ENCODE results near the gene CKAP5. TPM values are rescaled to one million over a fixed set of nuclear protein-coding genes. Genes with fewer than 3 reads are reported as not detected.

The CKAP5 gene
- total RNA-seq, 4 donors from 2014 or later, result 29.3 to 36.2 (median 31.3) TPM

- WGBS, 2 donors, result 68 to 84% methylated on average over 2 of the region's 2 CpGs
- TF ChIP-seq, protein P1, sequence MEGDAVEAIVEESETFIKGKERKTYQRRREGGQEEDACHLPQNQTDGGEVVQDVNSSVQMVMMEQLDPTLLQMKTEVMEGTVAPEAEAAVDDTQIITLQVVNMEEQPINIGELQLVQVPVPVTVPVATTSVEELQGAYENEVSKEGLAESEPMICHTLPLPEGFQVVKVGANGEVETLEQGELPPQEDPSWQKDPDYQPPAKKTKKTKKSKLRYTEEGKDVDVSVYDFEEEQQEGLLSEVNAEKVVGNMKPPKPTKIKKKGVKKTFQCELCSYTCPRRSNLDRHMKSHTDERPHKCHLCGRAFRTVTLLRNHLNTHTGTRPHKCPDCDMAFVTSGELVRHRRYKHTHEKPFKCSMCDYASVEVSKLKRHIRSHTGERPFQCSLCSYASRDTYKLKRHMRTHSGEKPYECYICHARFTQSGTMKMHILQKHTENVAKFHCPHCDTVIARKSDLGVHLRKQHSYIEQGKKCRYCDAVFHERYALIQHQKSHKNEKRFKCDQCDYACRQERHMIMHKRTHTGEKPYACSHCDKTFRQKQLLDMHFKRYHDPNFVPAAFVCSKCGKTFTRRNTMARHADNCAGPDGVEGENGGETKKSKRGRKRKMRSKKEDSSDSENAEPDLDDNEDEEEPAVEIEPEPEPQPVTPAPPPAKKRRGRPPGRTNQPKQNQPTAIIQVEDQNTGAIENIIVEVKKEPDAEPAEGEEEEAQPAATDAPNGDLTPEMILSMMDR (IDR thresholded peaks at IDR 0.05), result no peak
- no peak for TF ChIP-seq POLR2A (IDR thresholded peaks at IDR 0.05)
- no peak for DNase-seq (ENCODE audit: low spot score in 2 of 2)
- H3K4me3 ChIP-seq (ENCODE audit: low read depth, poor library complexity, severe bottlenecking), result no peak overlapping the region
- intact Hi-C loops (cut with DNase I; ENCODE audit: low total_unique reads), result no loop called here
Observed at GRCh38 chr11:46865340-46865739, 19.3 kb upstream of the CKAP5 start.

DNA sequence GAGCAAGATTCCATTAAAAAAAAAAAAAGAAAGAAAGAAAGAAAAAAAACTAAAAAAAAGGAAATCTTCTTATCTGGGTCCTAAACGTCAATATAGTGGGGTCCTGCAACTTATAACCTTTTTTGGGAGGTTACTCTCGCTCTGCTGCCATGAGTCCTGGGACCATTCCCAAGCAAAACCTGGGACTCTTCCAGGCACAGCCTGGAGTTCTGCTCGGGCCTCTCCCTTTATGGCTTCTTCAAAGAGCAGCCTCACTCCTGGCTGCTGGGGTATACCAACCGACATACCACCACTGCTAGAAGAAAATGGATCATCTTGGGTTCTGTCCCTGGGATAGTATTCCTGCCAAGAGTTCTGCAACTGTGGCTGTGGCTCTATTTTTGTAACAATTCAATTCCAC is 14.1 kb upstream of the CKAP5 start:
- no peak for DNase-seq (ENCODE audit: low spot score in 2 of 2)
- intact Hi-C loops (cut with DNase I; ENCODE audit: low total_unique reads), result no loop called here
- no peak for TF ChIP-seq POLR2A (IDR thresholded peaks at IDR 0.05)
- TF ChIP-seq, protein P1 (IDR thresholded peaks at IDR 0.05), result no peak
- WGBS, 2 donors, result 73 to 83% methylated on average over 4 of the region's 4 CpGs
- no peak overlapping the region for H3K4me3 ChIP-seq (ENCODE audit: low read depth, poor library complexity, severe bottlenecking)

DNA sequence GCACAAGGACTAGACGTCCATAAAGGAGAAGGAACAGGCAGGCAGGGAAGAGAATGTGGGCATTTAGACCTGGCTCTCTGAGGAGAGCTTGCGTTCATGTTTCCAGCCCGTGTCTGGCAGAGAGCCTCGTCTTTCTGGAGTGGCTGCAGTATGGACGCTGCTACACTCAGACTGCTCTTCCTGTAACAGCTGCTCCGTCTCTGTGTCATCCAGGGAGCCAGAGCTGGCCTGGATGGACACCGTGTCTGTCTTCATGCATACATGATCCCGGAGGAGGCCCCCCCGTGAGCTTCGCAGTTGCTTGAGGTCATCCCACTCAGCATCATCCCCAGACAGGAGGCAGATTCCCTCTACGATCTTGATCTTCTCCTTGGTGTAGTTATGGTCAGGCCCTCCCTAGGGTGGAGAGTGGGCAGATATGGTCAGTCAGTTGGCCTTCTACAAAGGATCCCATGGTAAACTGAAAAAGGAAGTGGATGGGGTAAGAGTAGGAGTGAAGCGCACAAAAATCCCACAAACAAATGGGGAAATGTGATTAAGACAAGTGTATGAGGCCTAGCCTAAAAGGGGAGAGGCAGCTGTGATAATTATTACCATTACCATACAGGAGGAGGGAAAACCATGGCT is 13.0 kb upstream of the CKAP5 start:
- H3K4me3 ChIP-seq (ENCODE audit: low read depth, poor library complexity, severe bottlenecking), result no peak overlapping the region
- WGBS, 2 donors, result 79 to 90% methylated on average over 7 to 12 of the region's 12 CpGs
- no peak for DNase-seq (ENCODE audit: low spot score in 2 of 2)
- no peak for TF ChIP-seq POLR2A (IDR thresholded peaks at IDR 0.05)
- TF ChIP-seq, protein P1 (IDR thresholded peaks at IDR 0.05), result no peak
- intact Hi-C loops (cut with DNase I; ENCODE audit: low total_unique reads), result no loop called here

- DNase-seq (ENCODE audit: low spot score in 2 of 2), result no peak
- 74 to 79% methylated on average over 4 of the region's 4 CpGs for WGBS, 2 donors
- no peak overlapping the region for H3K4me3 ChIP-seq (ENCODE audit: low read depth, poor library complexity, severe bottlenecking)
- TF ChIP-seq, protein P1 (IDR thresholded peaks at IDR 0.05), result no peak
- no peak for TF ChIP-seq POLR2A (IDR thresholded peaks at IDR 0.05)
- intact Hi-C loops (cut with DNase I; ENCODE audit: low total_unique reads), result no loop called here
Observed at GRCh38 chr11:46857666-46858065, 11.6 kb upstream of the CKAP5 start.

DNA sequence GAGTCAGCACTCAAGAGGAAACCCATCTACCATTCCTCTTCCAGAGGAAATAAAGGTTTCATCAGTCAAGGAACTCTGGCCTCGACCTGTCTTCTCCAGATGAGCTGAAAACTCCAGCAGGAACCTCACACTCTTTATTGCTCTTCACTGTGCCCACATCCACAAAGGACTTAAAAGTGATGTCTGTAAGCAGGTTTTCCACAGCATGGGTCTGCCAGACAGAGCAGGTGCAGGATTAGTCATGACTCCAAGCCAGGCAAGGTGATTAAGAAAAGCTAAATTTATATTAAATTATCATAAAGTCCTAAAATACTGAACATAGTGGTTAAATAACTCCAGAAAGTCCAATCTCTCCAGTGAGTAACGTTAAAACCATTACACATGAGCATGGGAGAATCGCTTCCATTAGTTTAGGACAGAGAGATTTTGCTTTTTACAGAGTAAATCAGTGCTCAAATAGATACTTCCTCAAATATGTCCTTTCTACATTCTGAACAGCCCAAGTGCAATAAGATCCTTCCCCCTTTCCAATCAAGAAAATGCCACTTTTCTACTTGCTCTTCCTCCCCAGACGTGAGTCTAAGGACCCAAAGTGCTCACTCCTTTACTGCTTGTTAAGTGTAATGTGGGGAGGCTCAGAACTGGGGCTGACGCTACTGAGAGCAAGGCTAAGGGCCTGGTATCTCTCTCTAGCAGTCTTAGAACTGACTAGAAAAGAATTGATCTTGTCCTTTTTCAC is 10.7 kb upstream of the CKAP5 start:
- intact Hi-C loops (cut with DNase I; ENCODE audit: low total_unique reads), result no loop called here
- no peak for DNase-seq (ENCODE audit: low spot score in 2 of 2)
- 63 to 72% methylated on average over 5 of the region's 5 CpGs for WGBS, 2 donors
- TF ChIP-seq POLR2A (IDR thresholded peaks at IDR 0.05), result no peak
- TF ChIP-seq, protein P1 (IDR thresholded peaks at IDR 0.05), result no peak
- H3K4me3 ChIP-seq (ENCODE audit: low read depth, poor library complexity, severe bottlenecking), result no peak overlapping the region

Measured in lower leg skin (tissue), 4 donors.